Activated effector memory CD4-positive, alpha-beta T cell treated with Interleukin-2 at 50 U/mL for 16 hours (primary cell): ENCODE results near the gene NPEPPS.

Experiments
- DNase-seq: peaks from one replicate; pipeline ENCODE4 v3.0.0-alpha.2; 2020

NPEPPS gene

GRCh38 chr17:47630614-47631013, 99.7 kb downstream of the NPEPPS start:
- DNase-seq: no peak

DNA sequence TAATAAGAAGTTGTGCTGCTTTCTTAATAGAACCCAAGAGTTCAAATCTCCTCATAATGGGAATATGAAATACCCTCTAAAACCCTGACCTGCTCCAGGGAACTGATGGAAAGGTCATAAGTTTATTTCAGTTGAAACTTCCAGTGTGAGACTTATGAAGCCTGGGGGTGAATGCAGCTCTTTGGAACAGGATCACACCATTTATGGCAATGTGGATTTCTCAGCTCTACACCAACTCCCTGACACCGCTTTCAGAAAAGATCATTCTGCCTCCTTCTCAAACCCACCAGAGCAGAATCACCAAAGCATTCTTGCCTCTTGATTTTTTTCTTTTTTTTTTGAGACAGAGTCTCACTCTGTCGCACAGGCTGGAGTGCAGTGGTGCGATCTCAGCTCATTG, 102.1 kb downstream of the NPEPPS start:
- no peak for DNase-seq

DNA sequence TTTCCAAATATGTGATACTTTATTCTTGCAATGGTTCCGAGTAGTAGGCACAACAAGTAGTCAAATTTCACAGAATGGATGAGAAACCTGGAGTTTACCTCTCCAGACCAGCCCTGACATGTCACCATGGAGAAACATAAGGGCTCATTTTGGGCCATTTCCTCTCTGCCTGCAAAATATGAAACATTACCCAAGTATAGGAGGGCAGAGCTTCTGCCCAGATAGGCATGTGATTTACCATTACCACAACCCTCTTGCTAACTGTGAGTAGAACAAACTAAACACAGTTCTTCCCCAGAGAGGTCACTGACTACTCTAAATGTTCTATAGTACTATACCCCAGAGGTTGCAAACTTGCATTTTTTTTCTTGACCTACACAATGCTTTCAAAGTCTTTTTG, 103.1 kb downstream of the NPEPPS start:
- no peak for DNase-seq

DNA sequence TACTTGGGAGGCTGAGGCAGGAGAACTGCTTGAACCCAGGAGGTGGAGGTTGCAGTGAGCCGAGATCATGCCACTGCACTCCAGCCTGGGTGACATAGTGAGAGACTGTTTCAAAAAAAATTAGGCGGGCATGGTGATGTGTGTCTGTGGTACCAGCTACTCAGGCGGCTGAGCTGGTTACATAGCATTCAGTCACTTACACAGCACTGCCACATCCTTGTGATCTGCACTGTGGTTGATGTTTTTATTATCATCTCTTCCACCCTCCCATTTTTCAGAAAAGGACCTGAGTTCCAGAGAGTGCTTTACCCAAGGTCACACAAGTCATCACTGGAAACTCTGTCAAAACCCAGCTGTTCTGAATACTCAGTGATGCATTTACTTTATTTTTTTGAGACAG, 104.0 kb downstream of the NPEPPS start:
- DNase-seq: no peak

- no peak for DNase-seq
These were observed 104.8 kb downstream of the NPEPPS start for GRCh38 chr17:47635734-47636133.

GRCh38 chr17:47636273-47637030, 105.5 kb downstream of the NPEPPS start:
- no peak for DNase-seq

- no peak for DNase-seq
These were observed 108.0 kb downstream of the NPEPPS start for GRCh38 chr17:47638903-47639302.

DNA sequence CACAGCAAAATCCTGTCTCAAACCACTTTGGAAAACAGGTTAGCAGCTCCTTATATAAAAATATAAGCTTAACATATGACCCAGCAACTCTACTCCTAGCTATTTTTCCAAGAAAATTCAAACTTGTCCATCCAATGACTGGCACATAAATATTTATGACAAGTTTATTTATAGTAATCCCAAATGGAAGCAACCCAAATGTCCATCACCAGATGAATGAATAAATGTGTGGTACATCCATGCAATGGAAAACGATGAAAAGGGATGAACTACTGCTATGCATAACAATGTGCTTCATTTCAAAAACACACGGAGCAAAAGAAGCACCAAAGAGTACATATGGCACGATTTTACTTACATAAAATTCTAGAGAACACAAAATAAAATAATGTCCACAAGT, 109.2 kb downstream of the NPEPPS start:
- DNase-seq: no peak

DNA sequence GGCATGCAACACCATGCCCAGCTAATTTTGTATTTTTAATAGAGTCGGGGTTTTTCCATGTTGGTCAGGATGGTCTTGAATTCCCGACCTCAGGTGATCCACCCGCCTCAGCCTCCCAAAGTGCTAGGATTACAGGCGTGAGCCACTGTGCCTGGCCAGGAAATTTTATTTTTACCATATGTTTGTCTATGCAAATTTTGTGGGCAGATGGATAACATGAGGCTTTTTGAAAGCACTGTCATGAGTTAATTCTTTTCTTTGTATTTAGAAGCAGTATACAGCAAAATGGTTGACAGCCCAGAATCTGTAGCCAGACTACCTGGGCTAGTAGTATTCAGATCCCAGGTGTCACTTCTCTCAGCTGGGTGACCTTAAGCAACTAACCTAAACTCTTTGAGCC, 110.3 kb downstream of the NPEPPS start:
- DNase-seq: no peak

GRCh38 chr17:47643116-47643515, 112.2 kb downstream of the NPEPPS start:
- no peak for DNase-seq

GRCh38 chr17:47644324-47644723, 113.4 kb downstream of the NPEPPS start:
- DNase-seq: no peak

- peak; percentile 97 for DNase-seq
These were observed 118.5 kb downstream of the NPEPPS start, which contains the start of gene KPNB1 for GRCh38 chr17:47649153-47649971. KPNB1 (plus strand) TSS chr17:47649919; CDS start chr17:47650245, 326 bp downstream.

DNA sequence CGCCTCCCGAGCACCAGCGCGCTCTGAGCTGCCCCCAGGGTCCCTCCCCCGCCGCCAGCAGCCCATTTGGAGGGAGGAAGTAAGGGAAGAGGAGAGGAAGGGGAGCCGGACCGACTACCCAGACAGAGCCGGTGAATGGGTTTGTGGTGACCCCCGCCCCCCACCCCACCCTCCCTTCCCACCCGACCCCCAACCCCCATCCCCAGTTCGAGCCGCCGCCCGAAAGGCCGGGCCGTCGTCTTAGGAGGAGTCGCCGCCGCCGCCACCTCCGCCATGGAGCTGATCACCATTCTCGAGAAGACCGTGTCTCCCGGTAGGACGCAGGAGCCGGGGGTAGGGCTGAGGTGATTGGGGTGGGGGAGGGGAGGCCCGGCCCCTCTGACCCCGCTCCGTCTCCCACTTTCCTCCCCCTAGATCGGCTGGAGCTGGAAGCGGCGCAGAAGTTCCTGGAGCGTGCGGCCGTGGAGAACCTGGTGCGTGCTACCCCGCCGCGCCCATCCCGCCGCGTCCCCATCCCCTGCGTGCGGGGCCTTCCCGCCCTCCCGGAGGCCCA, 119.1 kb downstream of the NPEPPS start:
- no peak for DNase-seq

GRCh38 chr17:47650525-47651522, 119.9 kb downstream of the NPEPPS start:
- DNase-seq: peak; percentile 88

GRCh38 chr17:47651704-47652103, 120.8 kb downstream of the NPEPPS start:
- DNase-seq: no peak

GRCh38 chr17:47652570-47652969, 121.7 kb downstream of the NPEPPS start:
- DNase-seq: no peak

DNA sequence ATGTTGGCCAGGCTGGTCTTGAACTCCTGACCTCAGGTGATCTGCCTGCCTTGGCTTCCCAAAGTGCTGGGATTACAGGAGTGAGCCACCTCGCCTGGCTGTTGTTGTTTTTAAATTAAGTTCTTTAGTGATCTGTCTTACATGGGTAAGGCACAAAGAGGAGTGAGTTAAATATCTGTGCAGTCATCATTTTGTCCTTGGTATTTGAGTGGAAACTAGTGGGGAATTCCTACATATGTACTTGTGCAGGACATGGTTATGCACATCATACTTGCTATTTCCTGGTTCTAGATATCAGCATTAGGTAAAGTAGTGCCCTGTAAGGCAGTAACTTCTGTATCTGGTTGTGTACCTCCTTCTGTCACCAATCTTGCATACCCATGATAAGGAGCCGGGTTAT, 122.5 kb downstream of the NPEPPS start:
- no peak for DNase-seq

DNA sequence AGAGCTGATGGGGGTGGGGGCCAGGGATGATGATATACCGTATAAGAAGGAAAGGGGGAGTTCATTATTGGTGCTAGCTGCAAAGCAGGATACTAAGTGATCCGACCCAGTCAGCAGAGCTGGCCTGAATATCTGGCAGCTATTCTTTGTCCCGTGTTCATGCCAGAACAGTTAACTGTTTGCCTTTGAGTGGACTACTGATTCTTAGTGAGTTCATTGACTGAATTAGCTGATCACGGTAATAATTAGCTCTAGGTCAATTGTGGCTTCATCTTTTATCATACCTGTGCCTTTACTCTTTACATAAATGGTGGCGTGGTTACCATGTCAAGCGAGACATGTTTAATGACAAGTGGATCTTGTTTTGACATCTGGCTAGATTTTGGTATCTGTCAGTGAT, 124.1 kb downstream of the NPEPPS start:
- no peak for DNase-seq

GRCh38 chr17:47660064-47660492, 129.2 kb downstream of the NPEPPS start:
- no peak for DNase-seq

- peak; percentile 31 for DNase-seq
These were observed 133.2 kb downstream of the NPEPPS start for GRCh38 chr17:47663912-47664623.

- DNase-seq: no peak
These were observed 133.7 kb downstream of the NPEPPS start for GRCh38 chr17:47664624-47664941.

- no peak for DNase-seq
These were observed 134.7 kb downstream of the NPEPPS start for GRCh38 chr17:47665655-47666054.
